HepG2 (cell line): Measurements from ENCODE around the gene FBXO44.

Experiments
- GABPA ChIP-seq, 2 experiments: IDR thresholded peaks; 2 replicates each; pipeline ENCODE4 v1.6.1; 2011 to 2016; ENCODE audit warnings: low read depth in 2 of 2, low read length in 1 of 2, missing biosample characterization in 1 of 2, missing genetic modification characterization in 1 of 2
- MYC ChIP-seq: sonication (generic); formaldehyde crosslinking; IDR thresholded peaks from 2 replicates; pipeline ENCODE4 v1.9.0; 2021; ENCODE audit warnings: missing genetic modification reagents, borderline replicate concordance
- ZNF263 ChIP-seq: sonication (generic); formaldehyde crosslinking; IDR thresholded peaks from 2 replicates; pipeline ENCODE4 v1.4.0; 2020; ENCODE audit warnings: missing genetic modification reagents

DNA sequence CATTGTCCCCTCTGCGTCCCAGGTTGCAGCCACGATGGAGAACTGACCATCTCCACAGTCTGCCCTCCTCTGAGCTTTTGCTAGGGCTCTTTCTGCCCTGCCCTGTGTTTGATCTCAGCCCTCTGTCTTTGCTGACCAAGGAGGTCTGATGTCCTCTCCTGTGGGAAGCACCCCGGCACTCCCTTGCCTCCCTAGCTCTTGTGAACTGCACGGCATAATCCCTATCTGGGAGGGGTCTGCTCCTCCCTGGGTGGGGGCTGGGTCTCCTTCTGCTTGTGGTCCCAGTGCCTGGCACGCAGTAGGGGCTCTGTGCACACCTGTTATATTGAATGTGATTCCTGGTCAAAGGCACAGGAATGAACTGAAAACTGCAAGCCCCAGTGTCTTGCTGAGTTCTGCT lies 39.2 kb downstream of the FBXO44 start:
- no peak for TF ChIP-seq ZNF263 (CRISPR knock-in tag)
- no peak for TF ChIP-seq MYC (CRISPR knock-in tag)
- TF ChIP-seq GABPA (IDR thresholded peaks at IDR 0.05; ENCODE audit: low read depth, low read length): no peak
- TF ChIP-seq GABPA (CRISPR knock-in tag; IDR thresholded peaks at IDR 0.05; ENCODE audit: low read depth): no peak
